ENCODE data around the gene CYP27C1.

- TF ChIP-seq CTCF (IDR thresholded peaks at IDR 0.05), result no peak
- no peak for TF ChIP-seq EZH2phosphoT487 (IDR thresholded peaks at IDR 0.05)
- no peak for TF ChIP-seq EZH2 (IDR thresholded peaks at IDR 0.05)
These were observed 73.9 kb downstream of the CYP27C1 start for GRCh38 chr2:127146071-127146725.
